ENCODE measurements around the gene VPS26C. TPM values are rescaled to one million over a fixed set of nuclear protein-coding genes. Genes with fewer than 3 reads are reported as not detected.

The VPS26C gene
- polyA plus RNA-seq, 2 of the 4 experiments (the other 2 are of a cell fraction): 24.2 to 29.5 TPM

DNA sequence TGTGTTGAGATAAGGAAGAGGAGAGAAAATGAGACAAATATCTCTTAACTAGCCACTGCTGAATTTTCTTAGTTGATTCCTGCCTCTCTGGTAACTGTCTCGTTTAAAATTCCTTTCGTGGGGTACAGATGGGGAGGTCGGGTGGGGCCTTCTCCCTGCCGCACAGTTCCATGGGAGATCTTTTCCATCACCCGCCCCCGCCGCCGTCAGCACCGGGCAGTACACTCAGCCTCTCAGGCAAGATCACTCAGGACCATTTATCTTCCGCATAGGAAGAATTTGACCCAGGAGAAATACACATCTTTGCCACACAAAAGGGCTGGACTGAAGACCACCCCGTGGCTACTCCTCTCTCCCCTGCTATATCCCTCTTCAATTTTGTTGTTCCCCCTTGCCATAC is 2.3 kb upstream of the VPS26C start:
- H3K4me2 ChIP-seq: no peak overlapping the region
- H3K4me1 ChIP-seq: peaks cover 8% of the 10 kb centered on the region; the same call in 1 of the 3 replicates
- FAIRE-seq: no peak
- H3K4me3 ChIP-seq: no peak overlapping the region
- DNase-seq (ENCODE audit: low read depth in 1 of 2, low spot score in 1 of 2): no peak
- POLR2A ChIA-PET: no interaction called here
- TF ChIP-seq NFE2L2 (conservative IDR thresholded peaks at IDR 0.05; ENCODE audit: low read length) (no peak), JUN (IDR thresholded peaks at IDR 0.05) (no peak), HEYL (CRISPR knock-in tag; IDR thresholded peaks at IDR 0.05) (no peak), CHD4 (IDR thresholded peaks at IDR 0.05; ENCODE audit: borderline replicate concordance) (no peak), ESRRA (IDR thresholded peaks at IDR 0.05; ENCODE audit: borderline replicate concordance, low read length) (no peak), KDM1A (IDR thresholded peaks at IDR 0.05; ENCODE audit: low read depth) (no peak), USF2 (IDR thresholded peaks at IDR 0.05) (no peak)
- WGBS (ENCODE audit: missing lambda C conversion rate): 94% methylated on average over 11 of the region's 11 CpGs
- H3K9me3 ChIP-seq: no peaks in the 10 kb centered on the region
- CTCF ChIA-PET: no interaction called here
- H3K27ac ChIP-seq: no peak overlapping the region
- ATAC-seq: no peak

DNA sequence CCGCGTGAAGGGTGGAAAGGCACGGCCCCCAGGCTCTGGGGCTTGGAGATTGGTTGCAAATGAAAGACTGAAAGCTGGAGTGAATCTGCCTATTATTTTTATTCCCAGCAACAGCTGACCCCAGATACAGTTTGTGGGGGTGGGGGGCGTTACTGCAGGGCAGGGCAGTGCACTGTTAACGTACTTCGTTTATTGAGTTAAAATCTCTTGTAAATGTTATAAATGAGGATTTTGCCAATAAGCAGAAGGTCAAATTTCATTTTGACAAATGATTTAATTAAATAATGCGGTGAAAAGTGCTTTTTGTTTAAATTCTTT is 1.0 kb upstream of the VPS26C start:
- no peak for ATAC-seq
- no peak for FAIRE-seq
- TF ChIP-seq GATA3 (IDR thresholded peaks at IDR 0.05; ENCODE audit: borderline replicate concordance) (no peak), RFX5 (IDR thresholded peaks at IDR 0.05) (peak; percentile 81)
- peak overlapping the region; percentile 91 to 96 for H3K27ac ChIP-seq
- H3K9me3 ChIP-seq: no peaks in the 10 kb centered on the region
- peaks cover 8% of the 10 kb centered on the region; the same call in 1 of the 3 replicates for H3K4me1 ChIP-seq
- peak overlapping the region; percentile 69 for H3K4me3 ChIP-seq
- POLR2A ChIA-PET: interaction anchor here (0.5 to 2.5 kb wide), 8 partner anchors 9 to 296 kb away, joined by 3 to 38 read pairs (median 9); partner anchors contain the start of gene DYRK1A
- CTCF ChIA-PET: interaction anchor here (0.8 to 1.4 kb wide), 2 partner anchors 16 to 97 kb away, joined by 4 to 6 read pairs; no protein-coding TSS in a partner anchor
- 2% methylated on average over 7 of the region's 7 CpGs for WGBS (ENCODE audit: missing lambda C conversion rate)
- no peak for DNase-seq (ENCODE audit: low read depth in 1 of 2, low spot score in 1 of 2)
- H3K4me2 ChIP-seq: peak overlapping the region; percentile 80

- peak overlapping the region; percentile 86 for H3K4me2 ChIP-seq
- ChIA-PET POLR2A (interaction anchor here (0.7 to 2.5 kb wide), 11 partner anchors 7 to 297 kb away, joined by 3 to 38 read pairs (median 5); partner anchors contain the start of gene DYRK1A), CTCF (interaction anchor here (1.0 kb wide), 1 partner anchor 46 kb away, joined by 4 read pairs; no protein-coding TSS in a partner anchor)
- DNase-seq (ENCODE audit: low read depth in 1 of 2, low spot score in 1 of 2): peak in 1 of 2 experiments; percentile 23
- peak overlapping the region; percentile 91 to 96 for H3K27ac ChIP-seq
- H3K4me3 ChIP-seq: peak overlapping the region; percentile 69
- H3K9me3 ChIP-seq: no peaks in the 10 kb centered on the region
- under 1% methylated on average over 9 of the region's 39 CpGs for WGBS (ENCODE audit: missing lambda C conversion rate)
- peaks cover 8% of the 10 kb centered on the region; the same call in 1 of the 3 replicates for H3K4me1 ChIP-seq
- peak; percentile 41 to 51 for ATAC-seq
- no peak for FAIRE-seq
- TF ChIP-seq ZSCAN20 (CRISPR knock-in tag; IDR thresholded peaks at IDR 0.05): no peak
- no peak for TF ChIP-seq NPAS2 (CRISPR knock-in tag; IDR thresholded peaks at IDR 0.05; ENCODE audit: borderline replicate concordance)
- TF ChIP-seq HOXA7 (CRISPR knock-in tag; IDR thresholded peaks at IDR 0.05): no peak
Observed at GRCh38 chr21:37266515-37267221, 466 bp downstream of the VPS26C start.

DNA sequence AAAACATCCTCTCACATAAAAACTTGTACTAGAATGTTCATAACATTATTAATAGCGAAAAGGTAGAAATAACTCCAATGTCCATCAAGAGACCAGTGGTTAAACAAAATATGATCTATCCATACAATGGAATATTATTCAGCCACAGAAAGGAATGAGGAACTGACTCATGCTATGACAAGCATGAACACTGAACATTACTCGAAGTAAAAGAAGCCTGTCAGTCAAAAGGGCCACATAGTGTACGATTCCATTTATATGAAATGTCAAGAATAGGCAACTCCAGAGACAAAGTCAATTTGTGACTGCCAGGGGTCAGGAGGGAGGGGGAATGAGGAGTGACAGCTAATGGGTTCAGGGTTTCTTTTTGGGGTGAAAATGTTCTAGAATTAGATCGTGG is 2.3 kb downstream of the VPS26C start:
- no peaks in the 10 kb centered on the region for H3K9me3 ChIP-seq
- WGBS (ENCODE audit: missing lambda C conversion rate): 77% methylated on average over 4 of the region's 4 CpGs
- no peak for DNase-seq (ENCODE audit: low read depth in 1 of 2, low spot score in 1 of 2)
- no peak for ATAC-seq
- no peak overlapping the region for H3K4me3 ChIP-seq
- peaks cover 8% of the 10 kb centered on the region; the same call in 1 of the 3 replicates for H3K4me1 ChIP-seq
- POLR2A ChIA-PET: no interaction called here
- no peak overlapping the region for H3K4me2 ChIP-seq
- CTCF ChIA-PET: no interaction called here
- no peak overlapping the region for H3K27ac ChIP-seq
- no peak for FAIRE-seq
- no peak for TF ChIP-seq RAD21 (conservative IDR thresholded peaks at IDR 0.05 in 1 of 2, IDR thresholded peaks at IDR 0.05 in 1 of 2)
- TF ChIP-seq ZC3H11A (IDR thresholded peaks at IDR 0.05): no peak
- TF ChIP-seq NFE2L2 (conservative IDR thresholded peaks at IDR 0.05; ENCODE audit: low read length): no peak
- no peak for TF ChIP-seq MAZ (IDR thresholded peaks at IDR 0.05; ENCODE audit: borderline replicate concordance, low read depth, low read length)
- TF ChIP-seq, protein P1, sequence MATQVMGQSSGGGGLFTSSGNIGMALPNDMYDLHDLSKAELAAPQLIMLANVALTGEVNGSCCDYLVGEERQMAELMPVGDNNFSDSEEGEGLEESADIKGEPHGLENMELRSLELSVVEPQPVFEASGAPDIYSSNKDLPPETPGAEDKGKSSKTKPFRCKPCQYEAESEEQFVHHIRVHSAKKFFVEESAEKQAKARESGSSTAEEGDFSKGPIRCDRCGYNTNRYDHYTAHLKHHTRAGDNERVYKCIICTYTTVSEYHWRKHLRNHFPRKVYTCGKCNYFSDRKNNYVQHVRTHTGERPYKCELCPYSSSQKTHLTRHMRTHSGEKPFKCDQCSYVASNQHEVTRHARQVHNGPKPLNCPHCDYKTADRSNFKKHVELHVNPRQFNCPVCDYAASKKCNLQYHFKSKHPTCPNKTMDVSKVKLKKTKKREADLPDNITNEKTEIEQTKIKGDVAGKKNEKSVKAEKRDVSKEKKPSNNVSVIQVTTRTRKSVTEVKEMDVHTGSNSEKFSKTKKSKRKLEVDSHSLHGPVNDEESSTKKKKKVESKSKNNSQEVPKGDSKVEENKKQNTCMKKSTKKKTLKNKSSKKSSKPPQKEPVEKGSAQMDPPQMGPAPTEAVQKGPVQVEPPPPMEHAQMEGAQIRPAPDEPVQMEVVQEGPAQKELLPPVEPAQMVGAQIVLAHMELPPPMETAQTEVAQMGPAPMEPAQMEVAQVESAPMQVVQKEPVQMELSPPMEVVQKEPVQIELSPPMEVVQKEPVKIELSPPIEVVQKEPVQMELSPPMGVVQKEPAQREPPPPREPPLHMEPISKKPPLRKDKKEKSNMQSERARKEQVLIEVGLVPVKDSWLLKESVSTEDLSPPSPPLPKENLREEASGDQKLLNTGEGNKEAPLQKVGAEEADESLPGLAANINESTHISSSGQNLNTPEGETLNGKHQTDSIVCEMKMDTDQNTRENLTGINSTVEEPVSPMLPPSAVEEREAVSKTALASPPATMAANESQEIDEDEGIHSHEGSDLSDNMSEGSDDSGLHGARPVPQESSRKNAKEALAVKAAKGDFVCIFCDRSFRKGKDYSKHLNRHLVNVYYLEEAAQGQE (IDR thresholded peaks at IDR 0.05): no peak
- TF ChIP-seq TFCP2L1 (CRISPR knock-in tag; IDR thresholded peaks at IDR 0.05): no peak
- no peak for TF ChIP-seq BCL3 (IDR thresholded peaks at IDR 0.05)
- no peak for TF ChIP-seq HMGXB4 (CRISPR knock-in tag; IDR thresholded peaks at IDR 0.05; ENCODE audit: borderline replicate concordance)
- no peak for TF ChIP-seq HEYL (CRISPR knock-in tag; IDR thresholded peaks at IDR 0.05)
- no peak for TF ChIP-seq HOXB13 (CRISPR knock-in tag; IDR thresholded peaks at IDR 0.05; ENCODE audit: low read depth)
- no peak for TF ChIP-seq ESRRA (IDR thresholded peaks at IDR 0.05; ENCODE audit: borderline replicate concordance, low read length)
- TF ChIP-seq RNF2 (IDR thresholded peaks at IDR 0.05; ENCODE audit: borderline replicate concordance, low read depth): no peak
